Fibroblast of lung (primary cell): ENCODE results near the gene ING1.

ENCODE experiments used
- EZH2 ChIP-seq: IDR thresholded peaks from 2 replicates; pipeline ENCODE4 v1.5.1; 2012; ENCODE audit warnings: low read length, control low read depth, mild to moderate bottlenecking; ENCODE audit errors: missing control alignments
- TF ChIP-seq, protein P1 (sequence below), 2 donors: IDR thresholded peaks in 1 of 2; conservative IDR thresholded peaks in 1 of 2; 1 replicate in 1 of 2; 2 replicates in 1 of 2; pipeline ENCODE4 v1.5.1; 2011 to 2012; ENCODE audit warnings: low read length in 2 of 2, control low read depth in 1 of 2, inconsistent platforms in 1 of 2, low read depth in 1 of 2, mild to moderate bottlenecking in 1 of 2

DNA sequence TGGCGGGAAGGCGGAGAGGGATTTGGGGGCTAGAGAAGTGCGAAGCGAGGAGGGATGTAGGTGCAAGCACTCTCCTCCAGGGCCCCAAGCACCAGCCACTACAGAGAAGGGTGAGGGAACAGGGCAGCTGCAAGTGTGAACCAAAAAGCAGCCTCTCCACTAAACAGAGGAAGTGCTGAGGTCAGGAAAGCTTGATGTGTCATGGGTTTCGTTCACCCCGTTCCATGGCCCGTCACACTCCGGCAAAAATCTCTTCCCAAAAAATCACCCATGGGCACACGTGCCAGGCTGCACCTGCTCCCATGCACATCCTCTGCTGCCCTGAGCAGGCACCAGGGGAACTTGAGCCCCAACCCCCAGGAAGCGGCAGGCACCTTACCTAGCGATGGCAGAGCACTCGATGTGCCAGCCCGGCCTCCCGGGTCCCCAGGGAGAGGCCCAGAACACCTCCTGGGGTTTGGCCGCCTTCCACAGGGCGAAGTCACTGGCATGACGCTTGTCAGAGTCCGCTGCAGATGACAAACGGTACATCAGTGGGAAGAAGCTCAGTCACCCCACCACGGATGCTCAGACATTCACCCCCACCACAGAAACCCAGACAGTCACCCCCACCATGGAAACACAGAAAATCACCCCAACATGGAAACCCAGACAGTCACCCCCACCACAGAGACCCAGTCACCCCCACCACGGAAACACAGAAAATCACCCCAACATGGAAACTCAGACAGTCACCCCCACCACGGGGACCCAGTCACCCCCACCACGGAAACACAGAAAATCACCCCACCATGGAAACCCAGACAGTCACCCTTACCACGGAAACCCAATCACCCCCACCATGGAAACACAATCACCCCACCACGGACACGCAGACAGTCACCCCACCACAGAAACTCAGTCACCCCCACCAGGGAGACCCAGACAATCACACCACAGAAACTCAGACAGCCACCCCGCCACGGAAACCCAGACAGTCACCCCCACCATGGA, 36.6 kb upstream of the ING1 start:
- TF ChIP-seq EZH2 = no peak
- TF ChIP-seq, protein P1, sequence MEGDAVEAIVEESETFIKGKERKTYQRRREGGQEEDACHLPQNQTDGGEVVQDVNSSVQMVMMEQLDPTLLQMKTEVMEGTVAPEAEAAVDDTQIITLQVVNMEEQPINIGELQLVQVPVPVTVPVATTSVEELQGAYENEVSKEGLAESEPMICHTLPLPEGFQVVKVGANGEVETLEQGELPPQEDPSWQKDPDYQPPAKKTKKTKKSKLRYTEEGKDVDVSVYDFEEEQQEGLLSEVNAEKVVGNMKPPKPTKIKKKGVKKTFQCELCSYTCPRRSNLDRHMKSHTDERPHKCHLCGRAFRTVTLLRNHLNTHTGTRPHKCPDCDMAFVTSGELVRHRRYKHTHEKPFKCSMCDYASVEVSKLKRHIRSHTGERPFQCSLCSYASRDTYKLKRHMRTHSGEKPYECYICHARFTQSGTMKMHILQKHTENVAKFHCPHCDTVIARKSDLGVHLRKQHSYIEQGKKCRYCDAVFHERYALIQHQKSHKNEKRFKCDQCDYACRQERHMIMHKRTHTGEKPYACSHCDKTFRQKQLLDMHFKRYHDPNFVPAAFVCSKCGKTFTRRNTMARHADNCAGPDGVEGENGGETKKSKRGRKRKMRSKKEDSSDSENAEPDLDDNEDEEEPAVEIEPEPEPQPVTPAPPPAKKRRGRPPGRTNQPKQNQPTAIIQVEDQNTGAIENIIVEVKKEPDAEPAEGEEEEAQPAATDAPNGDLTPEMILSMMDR (conservative IDR thresholded peaks at IDR 0.05 in 1 of 2, IDR thresholded peaks at IDR 0.05 in 1 of 2; ENCODE audit: low read depth in 1 of 2, low read length in 2 of 2) = no peak
